Stimulated activated CD8-positive, alpha-beta memory T cell treated with anti-CD3 and anti-CD28 coated beads, Interleukin-4, amount 100 ng/mL, for 48 hours (primary cell): ENCODE data around the gene MARK2.
"Not testable (repeated sequence)": the region's sequence is repeated elsewhere in the genome, so short reads cannot be mapped to it uniquely, and the experiment has no call there.

Experiments
- DNase-seq: peaks from one replicate; pipeline ENCODE4 v3.0.0-alpha.2; 2020

MARK2 gene

DNA sequence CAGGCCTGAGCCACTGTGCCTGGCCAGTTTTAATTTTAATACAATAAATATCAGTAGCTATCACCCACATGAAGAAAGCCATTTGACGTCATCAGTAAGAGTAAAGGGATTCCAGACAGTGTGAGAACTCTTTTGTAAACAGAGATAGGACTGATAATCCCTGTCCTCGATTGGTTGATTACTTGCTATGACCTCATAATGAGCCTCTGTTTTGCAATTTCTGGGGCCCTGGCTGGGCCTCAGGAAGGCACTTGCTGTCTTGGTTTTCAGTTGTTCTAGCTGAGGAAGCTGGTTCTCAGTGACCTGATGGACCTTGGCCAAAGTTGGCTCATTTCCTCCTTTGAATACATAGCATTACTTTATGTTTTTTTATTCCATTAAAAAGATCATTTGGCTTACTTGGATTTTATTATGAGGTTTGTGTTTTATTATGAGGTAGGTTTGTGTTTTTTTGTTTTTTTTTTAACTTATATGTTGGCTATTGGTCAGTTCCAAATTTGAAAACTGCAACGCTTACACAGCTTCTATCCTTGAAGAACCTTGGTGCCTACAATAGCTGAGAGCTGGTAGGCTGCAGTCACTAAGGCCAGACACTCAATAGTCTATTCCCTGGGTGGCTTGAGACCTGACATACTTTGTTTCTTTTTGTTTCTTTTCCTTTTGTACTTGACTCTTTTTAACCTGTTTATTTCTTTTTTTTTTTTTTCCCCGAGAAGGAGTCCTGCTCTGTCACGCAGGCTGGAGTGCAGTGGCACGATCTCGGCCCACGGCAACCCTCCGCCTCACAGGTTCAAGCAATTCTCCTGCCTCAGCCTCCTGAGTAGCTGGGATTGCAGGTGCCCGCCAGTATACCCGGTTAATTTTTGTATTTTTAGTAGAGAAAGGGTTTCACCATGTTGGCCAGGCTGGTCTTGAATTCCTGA lies 20.0 kb downstream of the MARK2 start:
- DNase-seq: no peak

DNA sequence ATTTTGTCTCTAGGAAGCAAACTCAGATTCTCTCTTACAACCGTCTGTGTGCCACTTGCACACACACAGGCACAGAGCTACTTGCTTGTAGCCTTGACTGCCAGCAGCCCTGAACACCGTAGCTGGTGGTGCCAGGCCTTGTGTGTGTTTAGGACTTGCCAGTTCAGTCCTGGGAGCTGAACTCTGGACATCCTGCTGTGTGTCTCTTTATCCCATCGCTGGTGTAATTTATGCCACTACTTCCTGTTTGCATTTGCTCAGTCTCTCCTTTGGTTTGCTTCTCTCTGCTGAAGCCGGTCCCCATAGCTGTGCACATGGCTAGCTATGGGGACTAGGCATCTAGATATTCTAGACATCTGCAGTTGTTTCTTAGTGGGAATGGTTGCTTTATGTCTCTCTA lies 24.0 kb downstream of the MARK2 start:
- DNase-seq: no peak

DNA sequence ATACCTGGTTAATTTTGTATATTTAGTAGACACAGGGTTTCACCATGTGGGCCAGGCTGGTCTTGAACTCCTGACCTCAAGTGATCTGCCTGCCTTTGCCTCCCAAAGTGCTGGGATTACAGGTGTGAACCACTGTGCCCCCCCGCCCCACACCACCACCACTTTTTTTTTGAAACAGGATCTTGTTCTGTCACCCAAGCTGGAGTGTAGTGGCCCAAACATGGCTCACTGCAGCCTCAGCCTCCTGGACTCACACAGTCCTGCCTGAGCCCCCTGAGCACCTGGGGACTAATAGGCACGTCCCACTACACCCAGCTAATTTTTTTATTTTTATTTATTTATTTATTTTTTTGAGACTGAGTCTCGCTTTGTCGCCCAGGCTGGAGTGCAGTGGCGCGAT lies 24.7 kb downstream of the MARK2 start:
- DNase-seq: not testable (repeated sequence)

DNA sequence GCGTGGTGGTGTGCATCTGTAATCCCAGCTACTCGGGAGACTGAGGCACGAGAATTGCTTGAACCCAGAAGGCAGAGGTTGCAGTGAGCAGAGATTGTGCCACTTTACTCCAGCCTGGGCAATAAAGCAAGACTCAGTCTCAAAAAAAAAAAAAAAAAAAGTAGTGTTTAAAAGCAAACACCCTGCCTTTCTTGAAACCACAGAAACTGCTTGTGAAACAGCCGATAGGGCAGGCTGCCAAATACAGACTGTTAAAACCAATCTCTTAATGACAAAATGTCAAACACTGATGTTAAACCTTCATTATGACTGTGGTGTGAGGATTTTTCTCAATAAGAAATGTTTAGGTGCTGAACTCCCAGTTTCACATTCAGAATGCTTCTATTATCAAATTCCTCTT lies 27.3 kb downstream of the MARK2 start:
- DNase-seq: peak; percentile 83

DNA sequence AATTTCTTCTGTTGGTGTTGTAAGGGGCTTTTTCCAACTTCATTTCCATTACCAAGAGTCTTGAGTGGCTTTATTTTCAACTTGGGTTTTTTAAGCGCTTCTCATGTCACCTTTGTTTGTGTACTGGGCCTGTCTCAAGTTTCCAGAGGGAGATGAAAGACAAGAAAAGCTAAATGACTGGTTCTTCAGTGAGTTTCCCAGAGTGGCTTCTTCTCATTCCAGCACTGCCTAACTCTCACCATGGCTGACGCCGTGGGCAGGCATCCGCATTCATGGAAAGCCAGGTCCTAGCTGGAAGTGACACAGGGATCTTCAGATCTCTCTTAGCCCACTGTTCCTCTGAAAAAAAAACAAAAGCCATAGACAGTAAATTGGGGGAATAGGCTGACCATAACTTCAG lies 28.6 kb downstream of the MARK2 start:
- DNase-seq: no peak

DNA sequence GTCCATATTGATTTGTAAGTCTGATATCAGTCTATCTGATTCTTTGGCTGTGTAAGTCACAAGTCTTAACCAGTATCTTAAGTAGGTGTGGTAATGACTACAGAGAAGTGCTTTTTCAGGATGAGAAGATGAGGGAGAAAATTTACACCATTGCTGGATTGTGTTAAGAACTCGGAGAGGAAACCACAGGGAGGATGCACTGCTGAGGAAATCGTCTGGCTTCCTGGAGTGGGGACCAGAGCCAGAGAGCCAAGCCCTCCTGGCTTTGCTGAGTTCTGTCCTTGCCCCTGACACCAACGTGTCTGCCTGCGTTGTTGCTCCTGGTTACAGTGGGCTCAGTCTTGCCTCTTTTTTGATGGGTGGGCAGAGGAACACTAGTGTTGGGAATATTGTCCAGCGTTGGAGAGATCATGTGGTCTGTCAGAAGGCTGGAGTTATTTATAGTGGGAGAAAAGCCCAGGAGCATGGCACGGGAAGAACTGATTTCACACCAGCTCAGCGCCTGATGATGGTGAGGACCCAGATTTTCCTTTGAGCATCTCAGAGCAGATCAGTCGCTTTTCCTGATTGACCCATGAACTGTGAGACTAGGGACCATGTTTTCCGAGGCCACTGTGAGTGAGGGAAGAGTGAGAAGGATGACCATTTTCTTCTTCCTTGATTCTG lies 29.6 kb downstream of the MARK2 start:
- no peak for DNase-seq

DNA sequence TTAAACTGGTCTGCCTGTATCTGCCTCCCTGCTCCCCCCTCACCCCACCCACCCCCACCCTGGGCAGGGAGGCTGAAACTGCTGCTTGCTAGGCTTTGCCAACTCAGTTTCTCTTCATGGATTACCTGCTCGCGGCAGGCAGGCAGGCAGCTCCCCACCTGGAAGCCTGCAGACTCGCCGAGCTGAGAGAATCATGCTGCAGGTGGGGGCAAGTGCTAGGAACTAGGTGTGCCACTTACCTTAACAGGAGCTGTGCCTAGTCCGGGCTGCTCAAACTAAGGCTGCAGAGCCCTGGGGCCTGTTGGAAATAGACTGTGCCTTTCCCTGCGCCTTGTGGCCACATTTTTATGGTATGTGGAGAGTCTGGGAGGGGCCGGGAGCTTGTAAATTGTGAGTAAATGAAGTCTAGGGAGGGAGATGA lies 30.3 kb downstream of the MARK2 start:
- no peak for DNase-seq

DNA sequence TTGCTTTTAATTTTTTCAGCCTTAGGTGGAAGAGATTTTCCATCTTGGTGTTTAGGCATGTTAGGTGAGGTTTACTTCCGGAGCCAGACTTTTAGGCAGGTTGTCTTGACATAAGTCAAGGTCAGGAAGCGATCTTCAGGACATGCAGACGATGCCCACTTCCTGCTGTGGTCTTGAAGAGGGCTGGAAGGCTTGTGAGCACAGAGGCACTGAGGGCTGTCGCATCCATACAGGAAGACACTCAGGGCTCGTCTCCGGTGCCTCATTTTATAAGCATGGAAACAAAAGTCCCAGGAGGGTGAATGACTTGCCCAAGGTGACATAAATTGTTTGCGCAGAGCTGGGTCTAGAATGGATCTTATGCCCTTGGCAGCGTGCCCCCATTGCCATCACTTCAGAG lies 30.8 kb downstream of the MARK2 start:
- DNase-seq: peak; percentile 40

DNA sequence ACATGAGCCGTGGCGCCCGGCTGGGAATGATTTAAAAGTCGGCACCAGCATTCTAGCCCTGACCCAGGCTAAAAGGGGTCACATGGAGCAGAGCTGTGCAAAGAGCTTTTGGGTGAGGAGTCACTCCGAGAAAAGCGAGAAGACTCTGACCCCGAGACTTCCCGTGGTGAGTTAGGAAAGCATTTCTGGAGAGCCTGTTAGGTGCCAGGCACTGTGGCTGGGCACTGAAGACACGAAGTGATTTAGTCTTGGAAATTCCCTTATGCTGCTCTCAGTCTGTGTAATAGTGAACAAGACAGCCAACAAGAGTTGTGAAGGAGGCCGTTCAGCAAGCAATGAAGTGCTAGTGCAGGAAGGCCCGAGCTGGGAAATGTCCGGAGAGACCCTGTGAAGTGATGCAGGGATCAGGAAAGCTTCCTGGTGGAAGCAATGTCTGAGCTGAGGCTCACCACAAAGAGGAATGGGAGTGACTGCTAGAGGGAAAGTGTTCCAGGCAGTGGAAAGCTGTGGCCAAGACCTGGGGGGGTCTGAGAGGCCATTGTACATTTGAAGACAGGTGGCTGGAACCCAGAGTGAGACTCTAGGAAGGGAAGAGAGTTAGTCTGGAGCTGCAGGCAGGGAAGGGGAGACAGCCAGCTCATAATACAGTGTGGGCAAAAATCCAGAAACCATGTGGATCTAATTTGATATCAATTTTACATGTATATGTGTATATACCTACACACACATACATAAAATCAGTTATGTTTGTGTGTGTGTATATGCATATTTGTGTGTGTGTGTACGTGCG lies 31.6 kb downstream of the MARK2 start:
- DNase-seq: no peak

DNA sequence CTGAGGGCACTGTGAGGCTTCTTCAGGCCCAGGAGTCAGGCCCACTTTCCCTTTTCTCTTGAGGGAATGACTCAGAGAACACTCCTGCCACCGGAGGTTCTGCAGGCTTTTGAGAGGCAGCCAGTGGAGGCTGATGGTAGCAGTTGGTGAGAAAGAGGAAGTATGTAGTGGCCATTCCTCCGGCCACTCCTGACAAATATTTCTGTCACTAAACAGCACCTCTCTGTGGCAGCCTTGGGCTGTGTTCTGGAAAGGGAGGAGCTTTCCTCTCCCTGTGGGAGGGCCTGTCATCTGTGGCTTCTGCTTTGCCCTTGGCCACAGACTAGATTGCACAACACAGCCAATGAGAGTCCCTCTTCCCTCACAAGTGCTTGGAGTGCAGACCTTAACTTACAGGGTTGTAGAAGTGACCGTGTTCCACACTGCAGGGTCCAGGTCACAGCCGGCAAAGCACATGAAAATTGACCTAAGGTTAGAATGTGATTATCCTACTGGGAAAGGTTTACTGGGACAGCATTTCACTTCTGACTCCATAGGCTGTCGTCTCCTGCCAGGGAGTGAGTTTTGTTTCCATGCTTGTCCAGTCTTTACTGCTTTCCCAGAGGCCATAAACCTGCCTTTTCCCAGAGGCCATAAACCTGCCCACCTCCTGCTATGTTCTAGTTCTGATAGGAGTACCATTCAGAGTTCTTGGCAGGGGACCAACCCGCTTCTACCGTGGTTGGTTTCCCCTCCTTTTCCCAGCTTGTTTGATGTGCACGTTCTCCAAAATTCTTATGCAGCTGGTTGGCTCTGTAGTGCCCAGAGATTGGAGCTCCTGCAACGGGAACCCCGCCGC lies 33.3 kb downstream of the MARK2 start:
- DNase-seq: peak; percentile 53

DNA sequence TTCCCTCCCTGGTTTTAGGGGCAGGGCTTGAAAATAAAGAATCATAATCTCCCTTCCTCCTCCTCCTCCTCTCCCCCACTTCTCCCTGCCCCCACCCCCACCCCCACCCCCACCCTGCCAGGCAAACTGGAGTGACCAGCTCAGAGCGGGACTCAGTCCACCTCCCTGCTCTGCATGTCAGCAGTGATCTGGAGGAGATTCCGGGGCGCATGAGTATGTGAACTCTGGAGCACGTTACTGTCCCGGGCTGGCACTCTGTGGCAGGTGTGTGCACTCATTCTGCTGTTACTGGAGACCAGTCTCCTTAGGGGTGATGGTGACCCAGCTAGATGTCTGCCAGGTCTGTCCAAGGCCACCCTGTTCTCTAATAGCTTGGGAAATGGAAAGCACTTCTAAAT lies 33.9 kb downstream of the MARK2 start:
- DNase-seq: no peak

DNA sequence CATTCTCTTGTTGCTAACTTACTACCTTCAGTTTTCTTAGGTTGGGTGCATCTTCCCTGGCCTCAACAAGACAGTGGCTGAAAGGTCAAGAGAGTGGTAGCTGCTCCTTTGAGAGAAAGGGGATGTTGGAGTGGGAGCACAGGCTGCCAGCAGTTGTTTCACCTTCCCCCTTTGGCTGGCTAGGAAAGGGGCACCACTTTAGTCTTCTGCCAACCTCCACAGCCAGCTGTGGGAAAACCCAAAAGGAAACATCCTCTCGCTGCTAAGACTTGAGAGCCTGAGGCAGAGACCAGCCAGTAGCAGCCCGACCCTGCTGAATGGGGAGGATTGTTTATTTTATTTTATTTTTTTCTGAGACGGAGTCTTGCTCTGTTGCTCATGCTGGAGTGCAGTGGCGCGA lies 34.4 kb downstream of the MARK2 start:
- no peak for DNase-seq

DNA sequence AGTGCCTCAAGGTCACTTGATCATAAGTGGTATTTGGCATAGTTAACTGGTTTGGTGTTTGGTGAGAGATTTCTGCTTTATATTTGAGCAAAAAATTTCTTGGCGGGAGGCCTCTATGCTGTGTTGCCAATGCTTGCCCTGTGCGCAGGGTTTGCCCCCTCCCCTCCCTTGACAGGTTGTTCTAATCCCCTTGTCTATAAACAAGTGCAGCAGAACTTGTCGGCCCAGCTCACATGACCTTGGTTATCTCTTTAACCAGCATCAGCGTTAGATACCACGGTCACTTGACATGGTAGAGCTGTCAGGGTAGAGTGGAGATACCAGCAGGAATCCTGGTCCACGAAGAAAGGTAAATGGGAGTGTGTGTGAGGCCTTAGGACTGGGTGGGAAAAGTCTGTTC lies 35.6 kb downstream of the MARK2 start:
- no peak for DNase-seq

DNA sequence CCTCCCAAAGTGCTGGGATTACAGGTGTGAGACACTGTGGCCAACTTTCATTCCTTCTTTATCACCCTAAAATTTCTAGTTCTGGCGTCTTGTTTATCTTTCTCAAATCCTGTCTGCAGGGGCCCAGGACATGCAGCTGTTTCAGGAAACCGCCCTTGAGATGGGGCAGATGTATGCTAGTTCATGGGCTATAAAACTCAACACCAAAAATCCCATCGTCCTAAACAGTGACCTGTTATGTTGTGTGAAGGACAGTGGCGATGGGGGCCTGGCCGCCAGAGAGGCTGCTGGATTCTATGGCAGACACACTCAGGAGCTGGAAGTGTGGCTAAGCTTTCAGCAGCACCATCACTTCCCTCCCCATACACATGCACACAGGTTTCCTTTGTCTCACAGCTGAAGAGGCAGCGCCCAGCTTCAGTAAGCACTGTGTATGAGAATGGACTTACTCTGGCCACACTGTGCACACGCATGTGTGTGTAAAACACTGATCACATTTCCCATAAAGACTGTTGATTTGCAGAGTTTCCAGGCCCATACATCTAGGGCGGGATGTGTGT lies 36.7 kb downstream of the MARK2 start:
- no peak for DNase-seq

DNA sequence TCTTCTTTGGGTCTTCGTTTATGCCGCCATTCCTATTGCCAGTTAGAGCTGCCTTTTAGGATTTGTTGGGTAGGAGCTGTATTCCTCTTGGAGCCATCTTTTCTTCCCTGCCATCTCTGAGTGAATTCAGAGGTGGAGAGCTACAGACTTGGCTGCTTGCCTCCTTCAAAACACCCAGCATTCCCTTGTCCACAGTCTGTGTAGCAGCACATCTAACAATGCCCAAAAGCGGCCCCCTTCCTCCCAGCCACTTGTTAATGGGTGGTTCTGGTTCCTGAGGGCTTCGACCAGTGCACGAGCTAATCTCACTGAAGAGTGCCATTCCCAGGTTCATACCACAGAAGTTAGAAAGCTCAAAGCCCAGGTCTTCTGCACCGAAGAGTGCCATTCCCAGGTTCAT lies 37.7 kb downstream of the MARK2 start:
- no peak for DNase-seq

DNA sequence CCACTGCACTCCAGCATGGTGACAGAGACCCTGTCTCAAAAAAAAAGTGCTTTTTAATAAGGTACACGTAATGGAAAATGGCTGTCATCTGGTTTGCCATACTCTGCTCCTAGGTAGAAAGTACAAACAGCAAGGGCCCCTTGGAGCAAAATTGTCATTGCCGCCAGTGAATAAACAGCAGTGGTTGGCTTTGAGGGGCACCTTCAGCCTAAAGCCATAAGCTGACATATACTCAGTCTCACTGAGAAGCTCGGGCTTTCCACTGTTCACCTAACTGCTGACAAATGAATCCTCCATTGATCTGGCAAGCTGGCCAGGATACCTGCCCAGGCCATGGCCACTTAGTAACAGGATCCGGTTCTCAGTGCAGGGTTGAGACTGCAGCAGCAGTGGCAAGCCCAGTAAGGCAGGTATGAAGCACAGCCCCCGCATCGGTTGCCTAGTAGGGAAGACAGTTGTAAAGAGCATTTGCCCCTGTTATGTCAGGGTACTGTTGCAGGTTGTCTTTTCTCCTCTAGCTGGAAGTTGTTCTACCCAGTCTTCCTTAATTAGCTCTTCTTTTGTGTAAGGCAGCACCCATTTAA lies 38.8 kb downstream of the MARK2 start:
- DNase-seq: no peak

DNA sequence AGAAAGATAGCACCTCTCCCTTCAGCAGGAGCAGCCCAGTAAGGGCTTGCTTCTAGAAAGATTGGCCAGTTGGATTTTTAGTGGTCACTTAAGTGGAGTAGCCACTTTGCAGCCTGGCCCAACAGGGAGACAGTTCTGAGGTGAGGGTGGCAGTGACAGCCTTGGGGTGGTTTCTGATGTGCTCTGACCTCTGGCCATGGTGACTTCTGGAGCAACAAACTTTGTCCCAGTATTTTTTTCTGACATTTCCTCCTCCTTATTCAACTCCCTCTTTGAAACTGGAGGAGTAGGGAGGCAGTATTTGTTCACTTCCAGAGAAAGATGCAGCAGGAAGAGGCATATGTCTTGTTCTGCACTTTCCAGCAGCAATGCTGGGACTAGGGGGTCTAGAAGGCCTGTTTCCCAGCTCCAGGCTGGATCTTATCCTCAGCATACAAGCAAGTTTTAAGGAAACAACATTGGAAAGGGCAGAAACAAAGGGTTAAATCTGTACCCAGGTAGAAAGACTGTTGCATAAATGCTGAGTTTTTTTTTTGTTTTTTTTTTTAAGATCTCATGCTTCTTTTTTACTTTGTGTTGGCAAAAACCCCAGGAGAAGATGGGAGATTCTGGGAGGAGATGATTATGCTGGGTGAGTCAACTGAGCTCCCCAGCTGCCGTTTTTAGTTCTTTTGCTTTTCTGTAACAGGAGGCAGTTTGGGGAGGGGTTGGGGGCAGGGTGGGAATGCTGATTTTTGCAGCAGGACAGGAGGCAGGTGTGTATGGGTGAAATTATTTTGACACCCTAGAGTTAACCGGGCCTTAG lies 40.9 kb downstream of the MARK2 start:
- DNase-seq: no peak

DNA sequence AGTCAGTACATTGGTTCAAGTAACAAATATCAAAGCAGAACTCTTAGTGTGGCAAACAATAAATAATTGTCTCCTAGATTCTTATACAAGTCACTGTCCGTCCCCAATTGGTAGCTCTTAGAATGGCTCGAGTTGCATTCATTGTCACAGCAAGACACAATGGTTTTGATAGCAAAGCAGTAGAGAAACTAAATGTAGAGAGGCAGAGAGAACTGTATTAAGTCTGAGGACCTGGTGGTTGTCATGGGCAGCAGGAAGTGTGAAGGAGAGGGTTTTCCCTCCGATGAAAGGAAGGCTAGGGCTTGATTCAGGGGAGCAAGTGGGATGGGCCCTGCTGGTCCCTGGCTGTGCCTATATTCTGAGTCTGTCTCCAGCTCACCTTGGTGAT lies 41.5 kb downstream of the MARK2 start:
- no peak for DNase-seq

DNA sequence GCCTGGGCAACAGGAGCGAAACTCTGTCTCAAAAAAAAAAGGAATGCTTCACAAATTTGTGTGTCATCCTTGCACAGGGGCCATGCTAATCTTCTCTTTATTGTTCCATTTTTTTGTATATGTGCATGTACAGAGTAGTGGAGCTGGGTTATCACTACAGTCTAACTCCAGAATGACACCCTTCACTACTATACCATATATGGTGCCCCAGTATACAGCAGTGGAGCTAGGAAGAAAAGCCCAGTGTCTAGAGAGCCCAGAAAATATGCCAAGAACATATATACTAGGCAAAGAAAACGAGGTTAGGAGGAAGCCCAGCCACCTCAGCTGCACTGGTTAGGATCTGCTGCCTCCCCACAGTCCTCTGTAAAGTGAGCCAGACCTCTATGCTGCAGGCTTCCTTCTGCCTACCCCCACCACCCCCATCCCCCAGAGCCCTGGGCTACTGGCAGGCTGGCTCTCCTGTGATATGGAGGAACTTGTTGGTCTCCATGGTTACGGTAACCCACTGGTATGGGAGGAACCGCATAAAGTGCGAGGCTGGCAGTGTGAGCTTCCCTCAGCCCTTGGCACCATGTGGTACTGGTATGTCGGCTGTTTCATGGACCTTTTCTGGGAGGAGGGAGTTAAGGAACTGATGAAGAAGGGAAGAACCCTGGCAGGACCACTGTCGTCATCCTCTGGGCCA lies 43.8 kb downstream of the MARK2 start:
- DNase-seq: no peak

DNA sequence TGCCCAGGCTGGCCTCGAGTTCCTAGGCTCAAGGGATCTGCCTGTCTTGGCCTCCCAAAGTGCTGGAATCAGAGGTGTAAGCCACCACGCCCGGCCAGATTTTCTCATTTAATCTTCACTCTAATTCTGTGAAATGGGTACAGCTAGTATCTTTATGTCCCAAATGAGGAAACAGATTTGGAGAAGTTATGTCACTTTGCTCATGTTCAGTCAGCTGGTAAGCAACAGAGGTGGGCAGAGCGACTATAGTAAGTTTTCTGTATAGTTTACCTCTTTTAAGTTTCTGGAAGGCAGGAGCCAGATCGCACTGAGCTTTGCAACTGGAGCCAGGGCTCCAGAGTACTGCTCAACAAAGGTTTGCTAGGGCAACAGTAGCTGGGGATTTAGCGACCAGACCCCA lies 44.9 kb downstream of the MARK2 start:
- no peak for DNase-seq
